IMR-90 (cell line): Measurements from ENCODE around the gene MX1. TPM values are rescaled to one million over a fixed set of nuclear protein-coding genes. Genes with fewer than 3 reads are reported as not detected.

ENCODE experiments used
- ATAC-seq: fragments of 200-7000 bp; cut with Tn5 transposase; 2 replicates; pipeline ENCODE4 v1.9.1; 2020; ENCODE audit warnings: low read depth, mild to moderate bottlenecking, moderate library complexity
- BruUV-seq: library from RNA; stranded (reverse); fragments of 400-500 nt; replicated peaks from 2 replicates; lab custom pipeline; 2021; lab: Mats Ljungman, UMichigan
- CTCF ChIA-PET: fragments of 300-600 bp; formaldehyde crosslinking; extraction: SDS; loops from one replicate; lab custom pipeline; 2021; ENCODE audit warnings: antibody characterized with exemption; lab: Yijun Ruan, JAX
- POLR2A ChIA-PET: fragments of 300-600 bp; sonication (Branson Sonifier 250); formaldehyde crosslinking; loops from one replicate; lab custom pipeline; 2022; ENCODE audit warnings: antibody characterized with exemption; ENCODE audit not compliant: unreplicated experiment; lab: Charles Lee
- DNase-seq: peaks from one replicate; pipeline ENCODE4 v3.0.0; 2013
- H2AFZ ChIP-seq: replicated peaks from 2 replicates; pipeline ENCODE3; 2013; ENCODE audit warnings: low read length, mild to moderate bottlenecking; ENCODE audit not compliant: poor library complexity
- H2AK5ac ChIP-seq: 2 replicates; pipeline ENCODE4 v1.6.1; 2013; ENCODE audit warnings: low read depth, low read length, inconsistent platforms
- H2AK9ac ChIP-seq: replicated peaks from 2 replicates; pipeline ENCODE3; 2013; ENCODE audit warnings: mild to moderate bottlenecking, low read depth, low read length, moderate library complexity; ENCODE audit not compliant: poor library complexity
- H2BK120ac ChIP-seq: 2 replicates; pipeline ENCODE4 v1.6.1; 2013; ENCODE audit warnings: low read depth, low read length, inconsistent platforms
- H2BK15ac ChIP-seq: 3 replicates; pipeline ENCODE4 v1.6.1; 2013; ENCODE audit warnings: low read depth, low read length, inconsistent platforms
- H2BK20ac ChIP-seq: 2 replicates; pipeline ENCODE4 v1.6.1; 2013; ENCODE audit warnings: low read depth, mild to moderate bottlenecking, inconsistent platforms, low read length, moderate library complexity
- H2BK5ac ChIP-seq: 2 replicates; pipeline ENCODE4 v1.6.1; 2013; ENCODE audit warnings: mild to moderate bottlenecking, low read depth, low read length, inconsistent platforms; ENCODE audit not compliant: poor library complexity, severe bottlenecking
- H3K14ac ChIP-seq: replicated peaks from 2 replicates; pipeline ENCODE4 v1.6.1; 2013; ENCODE audit warnings: low read depth, low read length, inconsistent platforms
- H3K18ac ChIP-seq: 2 replicates; pipeline ENCODE4 v1.6.1; 2013; ENCODE audit warnings: low read depth, low read length, control low read depth
- H3K23ac ChIP-seq: 2 replicates; pipeline ENCODE4 v1.6.1; 2013; ENCODE audit warnings: low read depth, low read length, inconsistent platforms
- H3K27ac ChIP-seq: 2 replicates; pipeline ENCODE4 v1.5.1; 2013; ENCODE audit warnings: mild to moderate bottlenecking, control low read depth, low read length; ENCODE audit not compliant: insufficient read depth
- H3K27me3 ChIP-seq: 2 replicates; pipeline ENCODE4 v1.6.1; 2013; ENCODE audit warnings: low read length; ENCODE audit not compliant: control insufficient read depth, insufficient read depth
- H3K36me3 ChIP-seq: 2 replicates; pipeline ENCODE4 v1.6.1; 2013; ENCODE audit warnings: low read length, mixed read lengths; ENCODE audit not compliant: control insufficient read depth, insufficient read depth
- H3K4ac ChIP-seq: 2 replicates; pipeline ENCODE4 v1.6.1; 2013; ENCODE audit warnings: low read depth, low read length, inconsistent platforms
- H3K4me1 ChIP-seq: 2 replicates; pipeline ENCODE4 v1.6.1; 2013; ENCODE audit warnings: low read length, mixed read lengths; ENCODE audit not compliant: control insufficient read depth, insufficient read depth
- H3K4me2 ChIP-seq: 2 replicates; pipeline ENCODE4 v1.6.1; 2013; ENCODE audit warnings: low read depth, mild to moderate bottlenecking, control low read depth, low read length, moderate library complexity
- H3K4me3 ChIP-seq: 2 replicates; pipeline ENCODE4 v1.5.1; 2013; ENCODE audit warnings: low read depth, mild to moderate bottlenecking, control low read depth, low read length, moderate library complexity; ENCODE audit not compliant: insufficient read depth
- H3K56ac ChIP-seq: 2 replicates; pipeline ENCODE4 v1.6.1; 2013; ENCODE audit warnings: low read length, inconsistent platforms; ENCODE audit not compliant: insufficient read depth; ENCODE audit errors: extremely low read depth
- H3K79me1 ChIP-seq, 2 experiments: 2 replicates each; pipeline ENCODE4 v1.6.1; 2013; ENCODE audit warnings: low read length in 2 of 2, inconsistent platforms in 1 of 2, low read depth in 1 of 2
- H3K9ac ChIP-seq: 2 replicates; pipeline ENCODE4 v1.6.1; 2013; ENCODE audit warnings: low read depth, low read length, control low read depth
- H3K9me1 ChIP-seq: 2 replicates; pipeline ENCODE4 v1.6.1; 2013; ENCODE audit warnings: low read length, inconsistent platforms; ENCODE audit not compliant: insufficient read depth
- H3K9me3 ChIP-seq: 2 replicates; pipeline ENCODE4 v1.6.1; 2013; ENCODE audit warnings: low read length; ENCODE audit not compliant: control insufficient read depth, insufficient read depth
- H4K20me1 ChIP-seq: 2 replicates; pipeline ENCODE4 v1.6.1; 2013; ENCODE audit warnings: low read length, inconsistent platforms; ENCODE audit not compliant: insufficient read depth
- H4K5ac ChIP-seq: 2 replicates; pipeline ENCODE4 v1.6.1; 2013; ENCODE audit warnings: mild to moderate bottlenecking, low read depth, low read length, control low read depth
- H4K8ac ChIP-seq, 2 experiments: 2 replicates each; pipeline ENCODE4 v1.6.1; 2013; ENCODE audit warnings: low read depth in 2 of 2, low read length in 2 of 2, control low read depth in 1 of 2, inconsistent platforms in 1 of 2
- H4K91ac ChIP-seq: 2 replicates; pipeline ENCODE4 v1.6.1; 2013; ENCODE audit warnings: low read depth, low read length, inconsistent platforms; ENCODE audit not compliant: insufficient read depth
- BHLHE40 ChIP-seq: fragments of 150-350 bp; IDR thresholded peaks from 2 replicates; pipeline ENCODE4 v1.6.1; 2016; ENCODE audit warnings: mild to moderate bottlenecking, low read depth, low read length
- CEBPB ChIP-seq: IDR thresholded peaks from 2 replicates; pipeline ENCODE4 v1.6.1; 2012; ENCODE audit warnings: low read depth, low read length, improper control_type of control experiment
- CHD1 ChIP-seq: IDR thresholded peaks from 2 replicates; pipeline ENCODE4 v1.6.1; 2012; ENCODE audit warnings: low read depth, low read length, improper control_type of control experiment
- FOS ChIP-seq: fragments of 150-350 bp; IDR thresholded peaks from 2 replicates; pipeline ENCODE4 v1.6.1; 2016; ENCODE audit warnings: low read depth, low read length
- MAFK ChIP-seq: IDR thresholded peaks from 2 replicates; pipeline ENCODE4 v1.6.1; 2012; ENCODE audit warnings: low read depth, low read length, improper control_type of control experiment
- MAZ ChIP-seq: IDR thresholded peaks from 2 replicates; pipeline ENCODE4 v1.6.1; 2012; ENCODE audit warnings: low read depth, mild to moderate bottlenecking, low read length, improper control_type of control experiment, moderate library complexity, borderline replicate concordance
- MXI1 ChIP-seq: IDR thresholded peaks from 2 replicates; pipeline ENCODE4 v1.6.1; 2012; ENCODE audit warnings: low read depth, mild to moderate bottlenecking, low read length, moderate library complexity, borderline replicate concordance
- NFE2L2 ChIP-seq: fragments of 150-350 bp; IDR thresholded peaks from 2 replicates; pipeline ENCODE4 v1.6.1; 2016; ENCODE audit warnings: low read depth, mild to moderate bottlenecking, low read length
- POLR2A ChIP-seq: IDR thresholded peaks from 2 replicates; pipeline ENCODE4 v1.6.1; 2012; ENCODE audit warnings: mild to moderate bottlenecking, low read depth, low read length
- RAD21 ChIP-seq: IDR thresholded peaks from 2 replicates; pipeline ENCODE4 v1.6.1; 2012; ENCODE audit warnings: low read length, improper control_type of control experiment
- RCOR1 ChIP-seq: IDR thresholded peaks from 2 replicates; pipeline ENCODE4 v1.6.1; 2012; ENCODE audit warnings: mild to moderate bottlenecking, low read length, improper control_type of control experiment; ENCODE audit not compliant: insufficient replicate concordance
- RFX5 ChIP-seq: IDR thresholded peaks from 2 replicates; pipeline ENCODE4 v1.8.0; 2012; ENCODE audit warnings: low read depth, mild to moderate bottlenecking, low read length, moderate library complexity
- SMC3 ChIP-seq: fragments of 150-350 bp; IDR thresholded peaks from 2 replicates; pipeline ENCODE4 v1.6.1; 2016; ENCODE audit warnings: low read depth, mild to moderate bottlenecking, antibody characterized with exemption, low read length, moderate library complexity
- USF2 ChIP-seq: fragments of 150-350 bp; IDR thresholded peaks from 2 replicates; pipeline ENCODE4 v1.6.1; 2017; ENCODE audit warnings: mild to moderate bottlenecking, antibody characterized with exemption, low read length, low read depth
- WGBS, 2 experiments: methylation state at CpG; one replicate each; pipeline versions ENCODE4 v1.1.5 to v1.1.7; 2013; ENCODE audit warnings: missing lambda C conversion rate in 2 of 2; ENCODE audit not compliant: insufficient read length in 1 of 2; ENCODE audit errors: extremely low coverage in 2 of 2; 5-methylcytosine and 5-hydroxymethylcytosine counted together
- dilution Hi-C: fragments of 300-500 bp; cut with HindIII; formaldehyde crosslinking; loops from one replicate; pipeline ENCODE4 v1.14.3; 2018; ENCODE audit warnings: low sequenced_read_pairs; ENCODE audit not compliant: unreplicated experiment
- in situ Hi-C: fragments of 300-500 bp; cut with MboI; formaldehyde crosslinking; loops from 3 replicates; pipeline ENCODE4 v1.14.3; 2019; ENCODE audit warnings: low sequenced_read_pairs, inconsistent platforms, mixed read lengths
- intact Hi-C: fragments of 100-400 bp; cut with micrococcal nuclease; formaldehyde crosslinking; loops from 2 replicates; pipeline ENCODE4 v1.10.0; 2022
- polyA plus RNA-seq, 3 experiments: library from polyadenylated mRNA; depleted of rRNA; stranded (reverse); fragments of >200 nt; gene quantifications; 2 replicates each; pipeline ENCODE4 v1.2.3, GENCODE V29; 2012; ENCODE audit warnings: low replicate concordance in 1 of 3
- total RNA-seq: library from RNA; depleted of rRNA; stranded (reverse); fragments of >200 nt; gene quantifications from 2 replicates; pipeline ENCODE4 v1.2.3, GENCODE V29; 2012
- TF ChIP-seq, protein P1 (sequence below): fragments of 150-350 bp; IDR thresholded peaks from 2 replicates; pipeline ENCODE4 v1.6.1; 2016; ENCODE audit warnings: low read depth, mild to moderate bottlenecking, low read length, moderate library complexity, borderline replicate concordance

MX1 gene
- total and polyA plus RNA-seq, 2 of the 4 experiments (the other 2 are of a cell fraction), result 1.0 to 2.5 TPM

- ATAC-seq (no peak), DNase-seq (no peak)
- intact Hi-C loops (no loop called here), dilution Hi-C loops (no loop called here), in situ Hi-C loops (no loop called here)
- Histone ChIP-seq H4K91ac (no peak overlapping the region), H2AK9ac (no peak overlapping the region), H3K18ac (no peak overlapping the region), H3K23ac (no peak overlapping the region), H2AFZ (no peak overlapping the region), H2BK120ac (no peak overlapping the region), H3K4ac (no peak overlapping the region), H2BK5ac (no peak overlapping the region), H3K4me3 (no peak overlapping the region), H4K20me1 (no peaks in the 10 kb centered on the region), H3K79me1 (no peaks in the 10 kb centered on the region), H3K36me3 (no peaks in the 10 kb centered on the region), H3K4me1 (no peaks in the 10 kb centered on the region), H3K56ac (no peak overlapping the region), H3K14ac (no peak overlapping the region), H3K9me3 (no peaks in the 10 kb centered on the region), H4K5ac (no peak overlapping the region), H2BK20ac (no peak overlapping the region), H3K27me3 (no peaks in the 10 kb centered on the region; the same call in 1 of the 2 replicates), H2AK5ac (no peak overlapping the region), H4K8ac (no peak overlapping the region), H3K27ac (no peak overlapping the region), H3K9ac (no peak overlapping the region), H3K4me2 (no peak overlapping the region), H2BK15ac (no peak overlapping the region), H3K9me1 (no peaks in the 10 kb centered on the region)
- WGBS, 2 experiments, result 61% methylated on average over 6 of the region's 14 CpGs; no CpG with 5 or more reads in 1 of the 2 experiments
- ChIA-PET CTCF (interaction anchor here (0.8 kb wide), 1 partner anchor 24 kb away, joined by 4 read pairs; no protein-coding TSS in a partner anchor), POLR2A (no interaction called here)
- no TSS peak for BruUV-seq
- TF ChIP-seq CEBPB (no peak), BHLHE40 (no peak), RAD21 (no peak), FOS (no peak), CHD1 (no peak), RCOR1 (no peak), SMC3 (no peak), POLR2A (no peak), USF2 (no peak), MAFK (no peak), RFX5 (no peak), MXI1 (no peak), MAZ (no peak), NFE2L2 (no peak)
- TF ChIP-seq, protein P1, sequence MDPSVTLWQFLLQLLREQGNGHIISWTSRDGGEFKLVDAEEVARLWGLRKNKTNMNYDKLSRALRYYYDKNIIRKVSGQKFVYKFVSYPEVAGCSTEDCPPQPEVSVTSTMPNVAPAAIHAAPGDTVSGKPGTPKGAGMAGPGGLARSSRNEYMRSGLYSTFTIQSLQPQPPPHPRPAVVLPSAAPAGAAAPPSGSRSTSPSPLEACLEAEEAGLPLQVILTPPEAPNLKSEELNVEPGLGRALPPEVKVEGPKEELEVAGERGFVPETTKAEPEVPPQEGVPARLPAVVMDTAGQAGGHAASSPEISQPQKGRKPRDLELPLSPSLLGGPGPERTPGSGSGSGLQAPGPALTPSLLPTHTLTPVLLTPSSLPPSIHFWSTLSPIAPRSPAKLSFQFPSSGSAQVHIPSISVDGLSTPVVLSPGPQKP, result no peak
Observed at GRCh38 chr21:41387042-41387819, 38.8 kb upstream of the MX1 start.
